HG02798 (cell line): ENCODE results near the gene TSC22D3.
"Not testable (repeated sequence)": the region's sequence is repeated elsewhere in the genome, so short reads cannot be mapped to it uniquely, and the experiment has no call there.

Experiments
- ATAC-seq: cut with Tn5 transposase; IDR thresholded peaks from one replicate; pipeline ENCODE4 v1.9.1; 2021; ENCODE audit warnings: mild to moderate bottlenecking; ENCODE audit not compliant: unreplicated experiment, poor library complexity

TSC22D3 gene

GRCh38 chrX:107668710-107669109 lies 106.9 kb downstream of the TSC22D3 start:
- not testable (repeated sequence) for ATAC-seq

- ATAC-seq, result no peak
Observed at GRCh38 chrX:107667426-107667825, 108.2 kb downstream of the TSC22D3 start.

GRCh38 chrX:107666931-107667330 lies 108.7 kb downstream of the TSC22D3 start:
- ATAC-seq, result no peak
